Heart right ventricle (tissue), 16 donors: ENCODE results near the gene CERS1. TPM values are rescaled to one million over a fixed set of nuclear protein-coding genes. Genes with fewer than 3 reads are reported as not detected.
A peak's percentile ranks its signal among the peaks of the same experiment; 100 is the strongest.

ENCODE experiments used
- ATAC-seq, 8 donors: fragments of 200-7000 bp; cut with Tn5 transposase; one replicate each; pipeline ENCODE4 v1.9.1; 2020; ENCODE audit warnings: mild to moderate bottlenecking in 8 of 8, moderate library complexity in 8 of 8, moderate number of reproducible peaks in 1 of 8
- DNase-seq, 2 donors: peaks; one replicate each; pipeline ENCODE4 v3.0.0-alpha.2; 2020
- H3K27ac ChIP-seq, 10 donors: fragments of 200-600 bp; sonication (generic) in 2 of 10; one replicate each; pipeline versions ENCODE4 v1.5.0 to v1.8.0; 2020 to 2022; ENCODE audit warnings: mild to moderate bottlenecking in 3 of 10
- H3K27me3 ChIP-seq, 7 donors: fragments of 200-600 bp; one replicate each; pipeline ENCODE4 v1.8.0; 2021 to 2022; ENCODE audit warnings: mild to moderate bottlenecking in 2 of 7
- H3K36me3 ChIP-seq, 9 donors: fragments of 200-600 bp; sonication (generic) in 1 of 9; one replicate each; pipeline versions ENCODE4 v1.5.0 to v1.8.0; 2020 to 2022; ENCODE audit warnings: mild to moderate bottlenecking in 2 of 9
- H3K4me1 ChIP-seq, 9 donors: fragments of 200-600 bp; sonication (generic) in 1 of 9; one replicate each; pipeline versions ENCODE4 v1.5.0 to v1.8.0; 2020 to 2022; ENCODE audit warnings: mild to moderate bottlenecking in 4 of 9
- H3K4me3 ChIP-seq, 10 donors: fragments of 200-600 bp; sonication (generic) in 2 of 10; one replicate each; pipeline versions ENCODE4 v1.5.0 to v1.8.0; 2020 to 2022; ENCODE audit warnings: mild to moderate bottlenecking in 7 of 10, moderate library complexity in 2 of 10
- H3K9me3 ChIP-seq, 11 donors: fragments of 200-600 bp in 10 of 11; sonication (generic) in 2 of 11; one replicate each; pipeline versions ENCODE4 v1.5.0 to v1.8.0; 2013 to 2022; ENCODE audit warnings: mild to moderate bottlenecking in 2 of 11, control low read depth in 1 of 11, moderate library complexity in 1 of 11
- WGBS, 2 donors: extraction: QIAGEN DNeasy Blood & Tissue Kit; methylation state at CpG; one replicate each; pipeline ENCODE4 v1.1.7; 2013; ENCODE audit warnings: inconsistent platforms in 1 of 2; 5-methylcytosine and 5-hydroxymethylcytosine counted together
- intact Hi-C, 10 donors: fragments of 100-400 bp; cut with DNase I; formaldehyde crosslinking; loops; one replicate each; pipeline versions ENCODE4 v1.11.1 to v1.14.2; 2022
- polyA plus RNA-seq, 2 donors: library from polyadenylated mRNA; stranded (reverse); fragments of 200-250 nt; gene quantifications; one replicate each; pipeline ENCODE4 v1.2.3, GENCODE V29; 2013
- total RNA-seq, 10 donors: library from RNA; stranded (reverse); fragmentation: NEBNext Ultra II Directional in 3 of 10; extraction: Animal tissue kit (Norgen Biotek cat#: 25700) in 3 of 10; gene quantifications; one replicate each; pipeline versions ENCODE4 v1.2.1 to v1.2.4, GENCODE V29; 2021 to 2023
- TF ChIP-seq, protein P1 (sequence below), 9 donors: fragments of 200-600 bp; sonication (generic) in 2 of 9; IDR thresholded peaks; one replicate each; pipeline versions ENCODE4 v1.5.0 to v1.8.0; 2021 to 2022; ENCODE audit warnings: antibody characterized with exemption in 9 of 9, mild to moderate bottlenecking in 5 of 9, moderate library complexity in 1 of 9
- donor health status: Arrhythmogenic right ventricular cardiomyopathy.
- donor health status: ischemic (EF 13 %, LVEDD 7.1; RV severe dilation, severe dysfunction).
- donor health status: healthy with polysubstance abuse.
- donor health status: DM: no; HTN: yes; CAD: no.
- donor health status: DM: no; HTN: no; CAD: no.
- donor health status: ischemic (EF 25% LVEDD 6.9; RV normal size, moderate dysfunction).
- donor health status: ischemic (EF 25% LVEDD 5.7; RV mildly dilated, moderate dysfunction).
- donor health status: healthy.
- donor health status: DM: yes; HTN: yes; CAD: no.
- donor health status: Ischemic cardiomyopathy.
- donor health status: ischemic (EF 35%, LVEDD 5.7; RV mildly dilated, moderate dysfunction).
- donor health status: nonischemic (EF 11% LVEDD 7.7; RV severe dilation, severe dysfunction).
- donor health status: DM: yes; HTN: yes; CAD: no.
- donor health status: PGD.
- donor health status: ischemic (EF 29% LVEDD 5.4; RV normal size, mild dysfunction).
- donor health status: nonischemic (EF 23%, LVEDD 6.1; RV moderate dilation, normal function).

Gene CERS1
- total and polyA plus RNA-seq, 12 donors, result 0.37 to 3.3 (median 1.0) TPM

DNA sequence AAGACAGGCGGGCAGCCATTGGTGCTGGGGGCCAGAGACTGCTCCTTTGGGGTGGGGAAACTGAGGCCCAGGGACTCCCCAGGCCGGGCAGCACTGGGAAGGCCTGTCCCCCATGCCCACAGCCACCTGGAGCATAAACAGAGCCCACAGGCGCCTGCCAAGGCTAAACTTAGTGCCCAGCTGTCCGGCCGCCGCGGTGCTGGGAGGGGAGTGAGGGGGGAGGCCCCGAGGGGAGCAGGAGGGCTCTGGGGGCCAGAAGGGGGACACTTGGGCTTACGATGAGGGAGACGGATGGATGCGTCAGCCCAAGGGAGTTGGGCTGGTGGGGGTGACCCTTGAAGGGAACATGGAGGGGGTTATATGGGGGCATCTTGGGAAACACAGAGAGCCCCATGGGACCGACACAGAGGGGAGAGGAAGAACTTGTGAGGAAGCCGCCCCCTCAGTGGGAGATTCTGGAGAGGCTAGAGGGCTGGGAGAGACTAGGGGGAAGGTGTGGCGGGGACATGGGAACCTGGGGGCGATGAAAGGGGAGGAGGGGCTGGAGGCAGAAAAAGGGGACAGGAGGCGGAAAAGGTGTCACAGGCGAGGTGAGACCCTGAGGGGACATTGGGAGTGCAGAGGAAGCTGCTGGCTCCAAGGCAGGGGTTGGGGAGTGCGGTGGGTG is 2.2 kb downstream of the CERS1 start:
- H3K4me1 ChIP-seq, result peaks cover 3 to 37% (median 16%) of the 10 kb centered on the region in 9 donors
- peaks cover 0 to 3% (median 0%) of the 10 kb centered on the region in 9 donors for H3K36me3 ChIP-seq
- H3K27ac ChIP-seq, result no peak overlapping the region
- DNase-seq (no peak), ATAC-seq (peak in 4 of 8 donors; percentile 23 to 42 (median 36))
- intact Hi-C loops, result loop anchor here in 1 of 10 donors (10.0 kb wide), 1 partner anchor 91 kb away; no protein-coding TSS in a partner anchor
- H3K27me3 ChIP-seq, result peaks cover 0 to 37% (median 17%) of the 10 kb centered on the region in 7 donors
- TF ChIP-seq, protein P1, sequence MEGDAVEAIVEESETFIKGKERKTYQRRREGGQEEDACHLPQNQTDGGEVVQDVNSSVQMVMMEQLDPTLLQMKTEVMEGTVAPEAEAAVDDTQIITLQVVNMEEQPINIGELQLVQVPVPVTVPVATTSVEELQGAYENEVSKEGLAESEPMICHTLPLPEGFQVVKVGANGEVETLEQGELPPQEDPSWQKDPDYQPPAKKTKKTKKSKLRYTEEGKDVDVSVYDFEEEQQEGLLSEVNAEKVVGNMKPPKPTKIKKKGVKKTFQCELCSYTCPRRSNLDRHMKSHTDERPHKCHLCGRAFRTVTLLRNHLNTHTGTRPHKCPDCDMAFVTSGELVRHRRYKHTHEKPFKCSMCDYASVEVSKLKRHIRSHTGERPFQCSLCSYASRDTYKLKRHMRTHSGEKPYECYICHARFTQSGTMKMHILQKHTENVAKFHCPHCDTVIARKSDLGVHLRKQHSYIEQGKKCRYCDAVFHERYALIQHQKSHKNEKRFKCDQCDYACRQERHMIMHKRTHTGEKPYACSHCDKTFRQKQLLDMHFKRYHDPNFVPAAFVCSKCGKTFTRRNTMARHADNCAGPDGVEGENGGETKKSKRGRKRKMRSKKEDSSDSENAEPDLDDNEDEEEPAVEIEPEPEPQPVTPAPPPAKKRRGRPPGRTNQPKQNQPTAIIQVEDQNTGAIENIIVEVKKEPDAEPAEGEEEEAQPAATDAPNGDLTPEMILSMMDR (IDR thresholded peaks at IDR 0.05), result no peak
- H3K9me3 ChIP-seq, result no peaks in the 10 kb centered on the region
- H3K4me3 ChIP-seq, result peak overlapping the region in 1 of 10 donors; percentile 63
- 31 to 41% methylated on average over 18 of the region's 18 CpGs for WGBS, 2 donors

DNA sequence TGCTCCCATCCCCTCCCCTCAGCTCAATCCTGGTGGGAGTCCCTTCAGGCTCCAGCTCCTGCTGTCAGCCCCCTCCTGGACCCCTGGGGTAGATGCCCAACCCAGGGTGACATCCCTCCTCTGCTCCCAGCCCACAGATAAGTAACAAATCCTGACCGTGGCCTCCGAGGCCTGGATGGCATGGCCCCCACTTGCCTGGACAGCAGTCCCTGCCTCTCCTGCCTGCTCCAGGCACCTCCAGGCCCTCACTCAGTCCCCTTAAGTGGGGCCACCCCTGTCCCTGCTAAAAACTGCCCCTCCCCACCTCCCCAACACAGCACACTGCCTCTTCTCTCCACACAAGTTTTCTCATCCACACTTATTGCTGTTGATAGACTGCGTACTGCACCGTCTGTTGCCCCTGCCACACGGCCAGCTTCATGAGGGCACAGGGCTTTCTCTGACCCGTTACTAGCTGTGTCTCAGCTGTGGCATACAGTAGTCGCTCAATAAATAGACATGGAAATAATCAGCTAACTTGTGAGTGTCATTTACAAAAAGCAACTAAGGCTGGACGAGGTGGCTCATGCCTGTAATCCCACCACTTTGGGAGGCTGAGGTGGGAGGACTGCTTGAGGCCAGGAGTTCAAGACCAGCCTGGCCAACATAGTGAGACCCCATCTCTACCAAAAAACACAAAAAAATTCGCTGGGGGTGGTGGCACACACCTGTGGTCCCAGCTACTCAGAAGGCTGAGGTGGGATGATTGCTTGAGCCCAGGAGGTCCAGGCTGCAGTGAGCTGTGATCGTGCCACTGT is 5.8 kb downstream of the CERS1 start:
- H3K9me3 ChIP-seq, result no peaks in the 10 kb centered on the region
- TF ChIP-seq, protein P1 (IDR thresholded peaks at IDR 0.05), result no peak
- no peak for DNase-seq
- peaks cover 0 to 18% (median 9%) of the 10 kb centered on the region in 7 donors for H3K27me3 ChIP-seq
- no peak overlapping the region for H3K27ac ChIP-seq
- WGBS, 2 donors, result 83% methylated on average over 10 of the region's 10 CpGs
- intact Hi-C loops, result loop anchor here in 1 of 10 donors (10.0 kb wide), 1 partner anchor 95 kb away; no protein-coding TSS in a partner anchor
- no peaks in the 10 kb centered on the region for H3K36me3 ChIP-seq
- peaks cover 3 to 19% (median 11%) of the 10 kb centered on the region in 9 donors for H3K4me1 ChIP-seq
- no peak for ATAC-seq
- H3K4me3 ChIP-seq, result no peak overlapping the region

DNA sequence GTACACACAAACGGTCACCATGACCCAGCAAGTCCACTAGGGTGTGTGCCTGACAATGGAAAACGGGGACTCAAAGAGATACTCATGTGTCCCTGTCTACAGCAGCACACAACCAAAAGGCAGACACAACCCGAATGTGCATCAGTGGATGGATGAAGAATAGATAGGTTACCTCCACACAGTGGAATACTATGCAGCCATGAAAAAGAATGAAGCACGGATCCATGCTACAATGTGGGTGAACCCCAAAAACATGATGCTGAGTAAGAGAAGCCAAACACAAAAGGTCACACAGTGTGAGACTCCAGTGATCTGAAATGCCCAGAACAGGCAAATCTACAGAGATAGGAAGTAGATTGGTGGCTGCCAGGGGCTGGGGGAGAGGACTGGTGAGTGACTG is 9.0 kb downstream of the CERS1 start:
- H3K9me3 ChIP-seq, result no peaks in the 10 kb centered on the region
- no peaks in the 10 kb centered on the region for H3K36me3 ChIP-seq
- WGBS, 2 donors, result 94 to 95% methylated on average over 4 of the region's 4 CpGs
- H3K4me1 ChIP-seq, result no peaks in the 10 kb centered on the region
- DNase-seq (no peak), ATAC-seq (no peak)
- no peak overlapping the region for H3K27ac ChIP-seq
- intact Hi-C loops, result no loop called here
- no peak overlapping the region for H3K4me3 ChIP-seq
- no peaks in the 10 kb centered on the region for H3K27me3 ChIP-seq
- TF ChIP-seq, protein P1 (IDR thresholded peaks at IDR 0.05), result no peak

DNA sequence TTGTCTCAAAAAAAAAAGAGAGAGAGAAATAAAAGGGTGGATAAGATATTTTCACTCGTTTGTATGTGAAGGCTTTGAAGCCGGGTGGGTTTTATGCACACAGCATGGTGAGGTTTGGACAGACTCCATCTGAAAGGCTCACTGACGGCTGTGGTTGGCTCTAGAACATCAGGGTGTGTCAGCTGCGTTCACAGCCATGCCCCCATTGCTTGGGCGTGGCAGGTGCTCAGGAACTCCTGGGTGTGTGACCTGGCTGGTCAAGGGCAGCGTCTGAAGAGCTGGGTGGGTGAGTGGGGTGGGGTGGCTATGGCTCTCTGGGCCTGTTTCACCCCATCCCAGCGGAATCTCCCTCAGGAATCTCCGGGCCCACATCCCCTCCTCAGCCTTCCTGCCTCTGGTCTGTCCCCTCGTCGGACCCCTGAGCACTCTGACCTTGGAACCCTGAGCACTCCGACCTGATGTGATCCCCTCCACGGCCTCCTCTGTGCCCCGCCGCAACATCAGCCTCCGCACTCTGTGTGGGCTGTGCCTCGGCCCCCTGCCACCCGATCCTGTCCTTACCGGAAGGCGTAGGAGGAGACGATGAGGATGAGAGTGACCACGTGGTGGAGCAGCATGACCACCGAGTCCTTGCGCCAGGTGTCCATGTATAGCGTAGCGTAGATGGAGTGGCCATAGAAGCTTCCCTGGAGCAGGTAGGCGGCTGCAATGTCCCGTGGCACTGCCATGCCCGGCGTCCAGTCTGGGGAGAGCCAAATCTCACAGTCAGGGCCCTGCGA is 12.2 kb downstream of the CERS1 start:
- H3K4me3 ChIP-seq, result no peak overlapping the region
- H3K4me1 ChIP-seq, result no peaks in the 10 kb centered on the region
- 79 to 87% methylated on average over 30 of the region's 30 CpGs for WGBS, 2 donors
- no peaks in the 10 kb centered on the region for H3K9me3 ChIP-seq
- DNase-seq (no peak), ATAC-seq (peak in 1 of 8 donors; percentile 17)
- no peaks in the 10 kb centered on the region for H3K27me3 ChIP-seq
- H3K36me3 ChIP-seq, result no peaks in the 10 kb centered on the region
- intact Hi-C loops, result no loop called here
- H3K27ac ChIP-seq, result no peak overlapping the region
- TF ChIP-seq, protein P1 (IDR thresholded peaks at IDR 0.05), result no peak
